ENCODE results near the gene HDGFL2. TPM values are rescaled to one million over a fixed set of nuclear protein-coding genes. Genes with fewer than 3 reads are reported as not detected.

The HDGFL2 gene
- total RNA-seq, 1 experiment from 2014 or later = 75.2 TPM

DNA sequence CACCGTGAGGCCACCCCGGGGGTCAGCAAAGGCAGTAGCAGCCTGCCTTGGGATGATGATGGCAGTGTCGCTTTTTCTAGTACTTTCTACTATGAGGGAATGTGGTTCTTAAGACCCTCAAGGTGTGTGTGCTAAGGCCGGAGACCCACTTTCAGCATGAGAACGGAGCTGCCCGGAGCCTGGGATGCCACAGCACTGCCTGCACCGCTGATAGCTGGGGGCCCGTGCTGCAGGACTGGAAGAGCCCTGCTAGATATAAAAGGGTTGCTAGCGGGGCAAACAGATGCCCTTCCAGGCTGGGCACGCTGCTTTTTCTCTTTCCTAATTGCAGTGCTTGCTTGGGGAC lies 31.7 kb downstream of the HDGFL2 start:
- Histone ChIP-seq H3K27ac (ENCODE audit: low read depth, low read length) (no peak overlapping the region), H3K27me3 (ENCODE audit: insufficient read depth, low read length) (no peaks in the 10 kb centered on the region), H3K79me2 (ENCODE audit: insufficient read depth, low read length) (no peaks in the 10 kb centered on the region), H2AFZ (ENCODE audit: low read depth, low read length, poor library complexity, severe bottlenecking) (no peak overlapping the region), H3K9me2 (ENCODE audit: insufficient read depth) (no peaks in the 10 kb centered on the region), H3K9me3 (ENCODE audit: control insufficient read depth in 1 of 2, insufficient read depth in 1 of 2, low read depth in 1 of 2, low read length in 2 of 2) (no peaks in the 10 kb centered on the region), H3K36me3 (ENCODE audit: control insufficient read depth in 1 of 2, insufficient read depth in 2 of 2, low read length in 2 of 2) (peaks cover 0 to 3% of the 10 kb centered on the region in 2 experiments; a peak in 1 of 4 replicates), H3K4me3 (replicated peaks in 1 of 2; ENCODE audit: low read depth in 1 of 2, low read length in 2 of 2) (no peak overlapping the region), H3K9ac (ENCODE audit: low read length) (no peak overlapping the region), H3K4me1 (ENCODE audit: control insufficient read depth in 1 of 2, insufficient read depth in 2 of 2, low read length in 2 of 2) (peaks cover 0 to 11% of the 10 kb centered on the region in 2 experiments; a peak in 2 of 4 replicates), H4K20me1 (ENCODE audit: insufficient read depth) (no peaks in the 10 kb centered on the region), H3K4me2 (ENCODE audit: low read length) (no peak overlapping the region)
- intact Hi-C loops (cut with micrococcal nuclease) = no loop called here
- ATAC-seq (no peak), DNase-seq (ENCODE audit: low read depth, low spot score) (no peak)
- ChIA-PET POLR2A (no interaction called here), CTCF (interaction anchor here (1.2 kb wide), 1 partner anchor 237 kb away, joined by 3 read pairs; no protein-coding TSS in a partner anchor), RAD21 (ENCODE audit: low non-redundant PET in 1 of 2, low total read pairs in 2 of 2, uncharacterized antibody in 2 of 2, unreplicated experiment in 2 of 2) (no interaction called here)
- no peak for TF ChIP-seq ZNF274 (IDR thresholded peaks at IDR 0.05; ENCODE audit: low read depth, low read length)
- BruUV-seq (replicated peaks) = no TSS peak

DNA sequence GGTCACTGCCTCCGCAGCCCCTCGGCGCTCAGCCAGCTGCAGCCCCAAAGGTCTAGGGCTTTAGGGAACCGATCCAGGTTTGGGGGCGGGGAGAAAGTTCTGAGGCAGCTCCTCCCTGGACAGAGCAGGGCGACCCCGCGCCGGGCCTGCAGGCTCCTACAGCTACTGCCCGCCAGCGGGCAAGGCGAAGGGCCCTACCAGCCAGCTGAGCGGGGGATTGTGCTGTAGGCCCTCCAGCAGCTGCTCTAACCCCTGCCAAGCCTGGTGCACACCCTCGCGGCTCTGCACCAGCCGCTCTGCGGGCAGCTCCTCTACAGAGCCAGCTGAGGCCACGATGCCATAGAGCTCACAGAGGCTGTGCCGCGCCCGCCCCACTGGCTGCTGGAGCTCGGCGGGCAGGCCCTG lies 32.2 kb downstream of the HDGFL2 start:
- Histone ChIP-seq H3K9me3 (ENCODE audit: control insufficient read depth in 1 of 2, insufficient read depth in 1 of 2, low read depth in 1 of 2, low read length in 2 of 2) (no peaks in the 10 kb centered on the region), H3K27ac (ENCODE audit: low read depth, low read length) (no peak overlapping the region), H3K27me3 (ENCODE audit: insufficient read depth, low read length) (no peaks in the 10 kb centered on the region), H3K36me3 (ENCODE audit: control insufficient read depth in 1 of 2, insufficient read depth in 2 of 2, low read length in 2 of 2) (peaks cover 0 to 3% of the 10 kb centered on the region in 2 experiments; a peak in 1 of 4 replicates), H3K9me2 (ENCODE audit: insufficient read depth) (no peaks in the 10 kb centered on the region), H3K4me3 (replicated peaks in 1 of 2; ENCODE audit: low read depth in 1 of 2, low read length in 2 of 2) (no peak overlapping the region), H3K79me2 (ENCODE audit: insufficient read depth, low read length) (no peaks in the 10 kb centered on the region), H4K20me1 (ENCODE audit: insufficient read depth) (no peaks in the 10 kb centered on the region), H2AFZ (ENCODE audit: low read depth, low read length, poor library complexity, severe bottlenecking) (no peak overlapping the region), H3K4me2 (ENCODE audit: low read length) (no peak overlapping the region), H3K4me1 (ENCODE audit: control insufficient read depth in 1 of 2, insufficient read depth in 2 of 2, low read length in 2 of 2) (peaks cover 0 to 11% of the 10 kb centered on the region in 2 experiments; a peak in 2 of 4 replicates), H3K9ac (ENCODE audit: low read length) (no peak overlapping the region)
- TF ChIP-seq CEBPB (IDR thresholded peaks at IDR 0.05; ENCODE audit: low read depth) (no peak), EGR1 (IDR thresholded peaks at IDR 0.05; ENCODE audit: low read depth) (no peak), SRF (IDR thresholded peaks at IDR 0.05; ENCODE audit: low read depth) (no peak), POLR2AphosphoS5 (IDR thresholded peaks at IDR 0.05; ENCODE audit: low read depth, low read length) (no peak), ELF1 (IDR thresholded peaks at IDR 0.05; ENCODE audit: borderline replicate concordance, low read depth) (no peak), SIN3A (IDR thresholded peaks at IDR 0.05; ENCODE audit: low read depth) (no peak), SP1 (IDR thresholded peaks at IDR 0.05; ENCODE audit: low read depth) (no peak), CBX3 (IDR thresholded peaks at IDR 0.05; ENCODE audit: low read depth) (no peak), ZFX (IDR thresholded peaks at IDR 0.05) (no peak), JUND (IDR thresholded peaks at IDR 0.05) (no peak), ZNF274 (IDR thresholded peaks at IDR 0.05; ENCODE audit: low read depth, low read length) (no peak)
- TF ChIP-seq, protein P1, sequence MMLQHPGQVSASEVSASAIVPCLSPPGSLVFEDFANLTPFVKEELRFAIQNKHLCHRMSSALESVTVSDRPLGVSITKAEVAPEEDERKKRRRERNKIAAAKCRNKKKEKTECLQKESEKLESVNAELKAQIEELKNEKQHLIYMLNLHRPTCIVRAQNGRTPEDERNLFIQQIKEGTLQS (IDR thresholded peaks at IDR 0.05) = no peak
- TF ChIP-seq, protein P2, sequence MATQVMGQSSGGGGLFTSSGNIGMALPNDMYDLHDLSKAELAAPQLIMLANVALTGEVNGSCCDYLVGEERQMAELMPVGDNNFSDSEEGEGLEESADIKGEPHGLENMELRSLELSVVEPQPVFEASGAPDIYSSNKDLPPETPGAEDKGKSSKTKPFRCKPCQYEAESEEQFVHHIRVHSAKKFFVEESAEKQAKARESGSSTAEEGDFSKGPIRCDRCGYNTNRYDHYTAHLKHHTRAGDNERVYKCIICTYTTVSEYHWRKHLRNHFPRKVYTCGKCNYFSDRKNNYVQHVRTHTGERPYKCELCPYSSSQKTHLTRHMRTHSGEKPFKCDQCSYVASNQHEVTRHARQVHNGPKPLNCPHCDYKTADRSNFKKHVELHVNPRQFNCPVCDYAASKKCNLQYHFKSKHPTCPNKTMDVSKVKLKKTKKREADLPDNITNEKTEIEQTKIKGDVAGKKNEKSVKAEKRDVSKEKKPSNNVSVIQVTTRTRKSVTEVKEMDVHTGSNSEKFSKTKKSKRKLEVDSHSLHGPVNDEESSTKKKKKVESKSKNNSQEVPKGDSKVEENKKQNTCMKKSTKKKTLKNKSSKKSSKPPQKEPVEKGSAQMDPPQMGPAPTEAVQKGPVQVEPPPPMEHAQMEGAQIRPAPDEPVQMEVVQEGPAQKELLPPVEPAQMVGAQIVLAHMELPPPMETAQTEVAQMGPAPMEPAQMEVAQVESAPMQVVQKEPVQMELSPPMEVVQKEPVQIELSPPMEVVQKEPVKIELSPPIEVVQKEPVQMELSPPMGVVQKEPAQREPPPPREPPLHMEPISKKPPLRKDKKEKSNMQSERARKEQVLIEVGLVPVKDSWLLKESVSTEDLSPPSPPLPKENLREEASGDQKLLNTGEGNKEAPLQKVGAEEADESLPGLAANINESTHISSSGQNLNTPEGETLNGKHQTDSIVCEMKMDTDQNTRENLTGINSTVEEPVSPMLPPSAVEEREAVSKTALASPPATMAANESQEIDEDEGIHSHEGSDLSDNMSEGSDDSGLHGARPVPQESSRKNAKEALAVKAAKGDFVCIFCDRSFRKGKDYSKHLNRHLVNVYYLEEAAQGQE (IDR thresholded peaks at IDR 0.05; ENCODE audit: low read depth) = no peak
- TF ChIP-seq, protein P3, sequence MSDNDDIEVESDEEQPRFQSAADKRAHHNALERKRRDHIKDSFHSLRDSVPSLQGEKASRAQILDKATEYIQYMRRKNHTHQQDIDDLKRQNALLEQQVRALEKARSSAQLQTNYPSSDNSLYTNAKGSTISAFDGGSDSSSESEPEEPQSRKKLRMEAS (IDR thresholded peaks at IDR 0.05) = no peak
- TF ChIP-seq, protein P4, sequence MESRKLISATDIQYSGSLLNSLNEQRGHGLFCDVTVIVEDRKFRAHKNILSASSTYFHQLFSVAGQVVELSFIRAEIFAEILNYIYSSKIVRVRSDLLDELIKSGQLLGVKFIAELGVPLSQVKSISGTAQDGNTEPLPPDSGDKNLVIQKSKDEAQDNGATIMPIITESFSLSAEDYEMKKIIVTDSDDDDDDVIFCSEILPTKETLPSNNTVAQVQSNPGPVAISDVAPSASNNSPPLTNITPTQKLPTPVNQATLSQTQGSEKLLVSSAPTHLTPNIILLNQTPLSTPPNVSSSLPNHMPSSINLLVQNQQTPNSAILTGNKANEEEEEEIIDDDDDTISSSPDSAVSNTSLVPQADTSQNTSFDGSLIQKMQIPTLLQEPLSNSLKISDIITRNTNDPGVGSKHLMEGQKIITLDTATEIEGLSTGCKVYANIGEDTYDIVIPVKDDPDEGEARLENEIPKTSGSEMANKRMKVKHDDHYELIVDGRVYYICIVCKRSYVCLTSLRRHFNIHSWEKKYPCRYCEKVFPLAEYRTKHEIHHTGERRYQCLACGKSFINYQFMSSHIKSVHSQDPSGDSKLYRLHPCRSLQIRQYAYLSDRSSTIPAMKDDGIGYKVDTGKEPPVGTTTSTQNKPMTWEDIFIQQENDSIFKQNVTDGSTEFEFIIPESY (IDR thresholded peaks at IDR 0.05; ENCODE audit: extremely low read depth, insufficient replicate concordance, low read length) = no peak
- ChIA-PET RAD21 (ENCODE audit: low non-redundant PET in 1 of 2, low total read pairs in 2 of 2, uncharacterized antibody in 2 of 2, unreplicated experiment in 2 of 2) (no interaction called here), CTCF (interaction anchor here (1.2 kb wide), 1 partner anchor 237 kb away, joined by 3 read pairs; no protein-coding TSS in a partner anchor), POLR2A (no interaction called here)
- intact Hi-C loops (cut with micrococcal nuclease) = no loop called here
- DNase-seq (ENCODE audit: low read depth, low spot score) (no peak), ATAC-seq (0 out of 2 replicates have a peak, but pooled peaks have one; percentile 10)
- no TSS peak for BruUV-seq (replicated peaks)
